ENCODE results near the gene RAB40A. TPM values are rescaled to one million over a fixed set of nuclear protein-coding genes. Genes with fewer than 3 reads are reported as not detected.
A peak's percentile ranks its signal among the peaks of the same experiment; 100 is the strongest.

The RAB40A gene
- total and polyA plus RNA-seq, 9 of the 15 experiments (the other 6 are each of a cell fraction or from before 2014, with no cell fraction given), result 0.07 to 0.15 (median 0.10) TPM; not detected in 3

DNA sequence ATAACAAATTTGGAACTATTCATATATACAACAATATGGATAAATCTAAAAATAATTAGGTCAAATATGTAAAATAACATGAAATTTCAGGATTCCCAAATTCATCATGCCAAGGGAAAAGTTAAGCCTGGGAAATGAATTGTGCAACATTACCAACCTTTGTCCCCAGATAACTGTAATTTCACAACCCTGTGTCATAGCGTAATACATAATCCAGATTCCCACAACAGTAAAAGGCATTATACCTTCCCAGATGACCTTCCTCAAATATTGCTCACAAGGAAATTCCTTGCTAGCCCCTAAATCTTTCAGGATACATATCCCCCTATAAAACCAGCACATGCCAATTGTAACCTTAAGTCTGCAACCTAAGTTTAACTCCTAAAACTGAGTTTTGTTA, 32.9 kb upstream of the RAB40A start:
- no peak overlapping the region for H3K9ac ChIP-seq (ENCODE audit: insufficient read depth in 1 of 2, low read depth in 2 of 2, low read length in 2 of 2)
- BruUV-seq (replicated peaks), result no TSS peak
- 8% methylated on average over 1 of the region's 1 CpG for WGBS (ENCODE audit: insufficient coverage, low coverage, missing lambda C conversion rate)
- no peak overlapping the region for H3K4me2 ChIP-seq (ENCODE audit: insufficient read depth, low read length)
- in situ Hi-C loops (cut with MboI) (no loop called here), intact Hi-C loops (cut with micrococcal nuclease) (no loop called here)
- no peaks in the 10 kb centered on the region for H3K36me3 ChIP-seq (ENCODE audit: control insufficient read depth, insufficient read depth, low read length)
- no peaks in the 10 kb centered on the region for H3K4me1 ChIP-seq (replicated peaks in 1 of 2; ENCODE audit: control insufficient read depth in 2 of 2, insufficient read depth in 2 of 2, low read length in 2 of 2)
- no peaks in the 10 kb centered on the region for H3K79me2 ChIP-seq (ENCODE audit: control insufficient read depth, insufficient read depth, low read length)
- POLR2A ChIA-PET, result no interaction called here
- TF ChIP-seq ZBED1 (IDR thresholded peaks at IDR 0.05), result no peak
- TF ChIP-seq, protein P1, sequence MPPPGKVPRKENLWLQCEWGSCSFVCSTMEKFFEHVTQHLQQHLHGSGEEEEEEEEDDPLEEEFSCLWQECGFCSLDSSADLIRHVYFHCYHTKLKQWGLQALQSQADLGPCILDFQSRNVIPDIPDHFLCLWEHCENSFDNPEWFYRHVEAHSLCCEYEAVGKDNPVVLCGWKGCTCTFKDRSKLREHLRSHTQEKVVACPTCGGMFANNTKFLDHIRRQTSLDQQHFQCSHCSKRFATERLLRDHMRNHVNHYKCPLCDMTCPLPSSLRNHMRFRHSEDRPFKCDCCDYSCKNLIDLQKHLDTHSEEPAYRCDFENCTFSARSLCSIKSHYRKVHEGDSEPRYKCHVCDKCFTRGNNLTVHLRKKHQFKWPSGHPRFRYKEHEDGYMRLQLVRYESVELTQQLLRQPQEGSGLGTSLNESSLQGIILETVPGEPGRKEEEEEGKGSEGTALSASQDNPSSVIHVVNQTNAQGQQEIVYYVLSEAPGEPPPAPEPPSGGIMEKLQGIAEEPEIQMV (tag; conservative IDR thresholded peaks at IDR 0.05; ENCODE audit: low read depth), result no peak
- TF ChIP-seq JUNB (CRISPR knock-in tag; conservative IDR thresholded peaks at IDR 0.05), result no peak
- TF ChIP-seq CEBPB (tag; IDR thresholded peaks at IDR 0.05), result 0 out of 2 replicates have a peak, but pooled peaks have one; percentile 44
- TF ChIP-seq CEBPG (CRISPR knock-in tag; IDR thresholded peaks at IDR 0.05), result no peak
- TF ChIP-seq CEBPG (tag; conservative IDR thresholded peaks at IDR 0.05 in 1 of 2, IDR thresholded peaks at IDR 0.05 in 1 of 2), result 0 out of 4 replicates have a peak, but pooled peaks have one; percentile 20 to 23
- TF ChIP-seq SMARCA5 (IDR thresholded peaks at IDR 0.05), result no peak
- TF ChIP-seq, protein P2, sequence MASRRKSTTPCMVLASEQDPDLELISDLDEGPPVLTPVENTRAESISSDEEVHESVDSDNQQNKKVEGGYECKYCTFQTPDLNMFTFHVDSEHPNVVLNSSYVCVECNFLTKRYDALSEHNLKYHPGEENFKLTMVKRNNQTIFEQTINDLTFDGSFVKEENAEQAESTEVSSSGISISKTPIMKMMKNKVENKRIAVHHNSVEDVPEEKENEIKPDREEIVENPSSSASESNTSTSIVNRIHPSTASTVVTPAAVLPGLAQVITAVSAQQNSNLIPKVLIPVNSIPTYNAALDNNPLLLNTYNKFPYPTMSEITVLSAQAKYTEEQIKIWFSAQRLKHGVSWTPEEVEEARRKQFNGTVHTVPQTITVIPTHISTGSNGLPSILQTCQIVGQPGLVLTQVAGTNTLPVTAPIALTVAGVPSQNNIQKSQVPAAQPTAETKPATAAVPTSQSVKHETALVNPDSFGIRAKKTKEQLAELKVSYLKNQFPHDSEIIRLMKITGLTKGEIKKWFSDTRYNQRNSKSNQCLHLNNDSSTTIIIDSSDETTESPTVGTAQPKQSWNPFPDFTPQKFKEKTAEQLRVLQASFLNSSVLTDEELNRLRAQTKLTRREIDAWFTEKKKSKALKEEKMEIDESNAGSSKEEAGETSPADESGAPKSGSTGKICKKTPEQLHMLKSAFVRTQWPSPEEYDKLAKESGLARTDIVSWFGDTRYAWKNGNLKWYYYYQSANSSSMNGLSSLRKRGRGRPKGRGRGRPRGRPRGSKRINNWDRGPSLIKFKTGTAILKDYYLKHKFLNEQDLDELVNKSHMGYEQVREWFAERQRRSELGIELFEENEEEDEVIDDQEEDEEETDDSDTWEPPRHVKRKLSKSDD (conservative IDR thresholded peaks at IDR 0.05; ENCODE audit: low read length), result no peak
- DNase-seq (ENCODE audit: extremely low read depth in 1 of 4, low spot score in 3 of 4) (no peak), ATAC-seq (no peak), FAIRE-seq (no peak)
- CTCF ChIA-PET (ENCODE audit: low intra/inter-chr PET ratio), result no interaction called here
- H2AFZ ChIP-seq (ENCODE audit: low read depth, low read length), result no peak overlapping the region
- no peaks in the 10 kb centered on the region for H3K9me1 ChIP-seq (ENCODE audit: control insufficient read depth, insufficient read depth, low read length)
- H3K27me3 ChIP-seq (ENCODE audit: control insufficient read depth in 2 of 2, insufficient read depth in 2 of 2, low read length in 2 of 2), result no peaks in the 10 kb centered on the region
- no peaks in the 10 kb centered on the region for H3K9me3 ChIP-seq (replicated peaks; ENCODE audit: control insufficient read depth, insufficient read depth, low read depth, low read length)
- no peaks in the 10 kb centered on the region for H4K20me1 ChIP-seq (replicated peaks; ENCODE audit: control insufficient read depth, insufficient read depth, low read length)
- no peak overlapping the region for H3K27ac ChIP-seq (ENCODE audit: extremely low read depth, low read depth, low read length)
- no peak overlapping the region for H3K4me3 ChIP-seq

Data from K562 (cell line).